Esophagus squamous epithelium (tissue), 5 donors: Measurements from ENCODE around the gene ABCA1. TPM values are rescaled to one million over a fixed set of nuclear protein-coding genes. Genes with fewer than 3 reads are reported as not detected.
"Not testable (repeated sequence)": the region's sequence is repeated elsewhere in the genome, so short reads cannot be mapped to it uniquely, and the experiment has no call there.

ENCODE experiments used
- DNase-seq: peaks from one replicate; lab custom pipeline; 2025; lab: John Stamatoyannopoulos, UW
- H3K27ac ChIP-seq, 4 donors: fragments of 200-600 bp; sonication (generic); one replicate each; pipeline ENCODE4 v1.5.1; 2016 to 2019; ENCODE audit warnings: mild to moderate bottlenecking in 1 of 4
- H3K27me3 ChIP-seq, 4 donors: fragments of 200-600 bp; sonication (generic); 1 replicate in 3 of 4; 2 replicates in 1 of 4; pipeline versions ENCODE4 v1.5.1 to v1.6.0; 2017 to 2021; ENCODE audit warnings: antibody characterized with exemption in 1 of 4
- H3K36me3 ChIP-seq, 3 donors: fragments of 200-600 bp; sonication (generic); one replicate each; pipeline ENCODE4 v1.5.1; 2016 to 2019
- H3K4me1 ChIP-seq, 3 donors: fragments of 200-600 bp; sonication (generic); one replicate each; pipeline ENCODE4 v1.5.1; 2017 to 2019
- H3K4me3 ChIP-seq, 4 donors: fragments of 200-600 bp; sonication (generic); 1 replicate in 3 of 4; 2 replicates in 1 of 4; pipeline ENCODE4 v1.5.1; 2016 to 2019; ENCODE audit warnings: mild to moderate bottlenecking in 2 of 4, moderate library complexity in 1 of 4
- H3K9me3 ChIP-seq, 3 donors: fragments of 200-600 bp; sonication (generic); one replicate each; pipeline ENCODE4 v1.5.1; 2016 to 2019
- CTCF ChIP-seq, 6 experiments: fragments of 450-650 bp in 4 of 6; fragments of 200-600 bp in 2 of 6; sonication (generic) in 2 of 6; IDR thresholded peaks; one replicate each; pipeline ENCODE4 v1.5.1; 2016 to 2019; ENCODE audit warnings: antibody characterized with exemption in 6 of 6, mild to moderate bottlenecking in 4 of 6, moderate library complexity in 4 of 6
- POLR2A ChIP-seq, 4 donors: fragments of 450-650 bp; IDR thresholded peaks; one replicate each; pipeline ENCODE4 v1.6.1; 2017; ENCODE audit warnings: antibody characterized with exemption in 4 of 4, mild to moderate bottlenecking in 4 of 4, moderate library complexity in 3 of 4
- WGBS, 2 donors: methylation state at CpG; one replicate each; pipeline ENCODE4 v1.1.5; 2018; 5-methylcytosine and 5-hydroxymethylcytosine counted together
- intact Hi-C: fragments of 100-400 bp; cut with DNase I; formaldehyde crosslinking; loops from one replicate; pipeline ENCODE4 v1.15.0; 2022
- total RNA-seq, 4 donors: library from RNA; depleted of rRNA; stranded (reverse); fragments of >200 nt; gene quantifications; one replicate each; pipeline ENCODE4 v1.1.0, GENCODE V29; 2016
- donor health status: DM: yes; HTN: yes; CAD: no.

Gene ABCA1
- 10 to 100 TPM in 3 of 4 donors, 1 to 10 TPM in 1; 7.7 to 37.6 (median 23.3) TPM for total RNA-seq

GRCh38 chr9:104927912-104928740 is at the start of gene ABCA1:
Gene ABCA1, minus strand, starts transcription at chr9:104928155. Its CDS starts 24,476 bp downstream, at chr9:104903679.
- intact Hi-C loops = loop anchor here (5.0 to 10.0 kb wide), 2 partner anchors 63 to 229 kb away; no protein-coding TSS in a partner anchor

GRCh38 chr9:104977580-104977979 is 49.6 kb upstream of the ABCA1 start:
- Histone ChIP-seq H3K27me3 (no peaks in the 10 kb centered on the region), H3K27ac (peak overlapping the region in 2 of 4 donors; percentile 5 to 58), H3K4me1 (peaks cover 0 to 21% (median 0%) of the 10 kb centered on the region in 3 donors), H3K9me3 (no peaks in the 10 kb centered on the region), H3K4me3 (no peak overlapping the region), H3K36me3 (no peaks in the 10 kb centered on the region)
- intact Hi-C loops = no loop called here
- TF ChIP-seq CTCF (IDR thresholded peaks at IDR 0.05) = no peak
- TF ChIP-seq POLR2A (IDR thresholded peaks at IDR 0.05) = no peak
- DNase-seq = no peak

More at GRCh38 chr9:104927912-104928740, at the start of gene ABCA1:
- peak; percentile 78 for DNase-seq
- no peaks in the 10 kb centered on the region for H3K27me3 ChIP-seq
- peak within 1 kb of the TSS; percentile 75 to 91 (median 84) for H3K4me3 ChIP-seq
- no peaks in the 10 kb centered on the region for H3K36me3 ChIP-seq
- no peaks in the 10 kb centered on the region for H3K9me3 ChIP-seq
- TF ChIP-seq CTCF (IDR thresholded peaks at IDR 0.05) (no peak), POLR2A (IDR thresholded peaks at IDR 0.05) (peak in 2 of 4 donors; percentile 84 to 95)
- H3K4me1 ChIP-seq = peaks cover 0 to 52% (median 23%) of the 10 kb centered on the region in 3 donors
- H3K27ac ChIP-seq = peak within 1 kb of the TSS; percentile 89 to 93 (median 90)
- 5 to 7% methylated on average over 19 to 22 of the region's 53 CpGs for WGBS, 2 donors

- DNase-seq = no peak
- TF ChIP-seq CTCF (IDR thresholded peaks at IDR 0.05) = no peak
- no peak for TF ChIP-seq POLR2A (IDR thresholded peaks at IDR 0.05)
- Histone ChIP-seq H3K27me3 (no peaks in the 10 kb centered on the region), H3K9me3 (no peaks in the 10 kb centered on the region), H3K4me3 (no peak overlapping the region), H3K4me1 (peaks cover 0 to 20% (median 0%) of the 10 kb centered on the region in 3 donors), H3K36me3 (no peaks in the 10 kb centered on the region), H3K27ac (peak overlapping the region in 2 of 4 donors; percentile 5 to 39)
- 85 to 88% methylated on average over 6 of the region's 6 CpGs for WGBS, 2 donors
- intact Hi-C loops = no loop called here
Measured at GRCh38 chr9:104977168-104977567, 49.2 kb upstream of the ABCA1 start.

GRCh38 chr9:104975966-104976595 is 48.1 kb upstream of the ABCA1 start:
- H3K27ac ChIP-seq, H3K27me3 ChIP-seq, H3K9me3 ChIP-seq, H3K36me3 ChIP-seq, H3K4me3 ChIP-seq, intact Hi-C loops, DNase-seq: not testable (repeated sequence)
- 85 to 95% methylated on average over 8 of the region's 9 CpGs for WGBS, 2 donors
- H3K4me1 ChIP-seq = peaks cover 0 to 29% (median 2%) of the 10 kb centered on the region in 3 donors

- WGBS, 2 donors = 57 to 74% methylated on average over 8 of the region's 8 CpGs
- H3K27ac ChIP-seq = no peak overlapping the region
- H3K4me1 ChIP-seq = peaks cover 0 to 46% (median 18%) of the 10 kb centered on the region in 3 donors
- TF ChIP-seq POLR2A (IDR thresholded peaks at IDR 0.05) = no peak
- no peak for TF ChIP-seq CTCF (IDR thresholded peaks at IDR 0.05)
- no peaks in the 10 kb centered on the region for H3K27me3 ChIP-seq
- H3K9me3 ChIP-seq = no peaks in the 10 kb centered on the region
- no peaks in the 10 kb centered on the region for H3K36me3 ChIP-seq
- no peak overlapping the region for H3K4me3 ChIP-seq
- intact Hi-C loops = no loop called here
- no peak for DNase-seq
Measured at GRCh38 chr9:104974053-104974962, 46.4 kb upstream of the ABCA1 start.
